Retina (tissue), 1 donor: ENCODE measurements around the gene IRF5.

Experiments
- DNase-seq: peaks from one replicate; pipeline ENCODE4 v3.0.0-alpha.2; 2016

Gene IRF5

DNA sequence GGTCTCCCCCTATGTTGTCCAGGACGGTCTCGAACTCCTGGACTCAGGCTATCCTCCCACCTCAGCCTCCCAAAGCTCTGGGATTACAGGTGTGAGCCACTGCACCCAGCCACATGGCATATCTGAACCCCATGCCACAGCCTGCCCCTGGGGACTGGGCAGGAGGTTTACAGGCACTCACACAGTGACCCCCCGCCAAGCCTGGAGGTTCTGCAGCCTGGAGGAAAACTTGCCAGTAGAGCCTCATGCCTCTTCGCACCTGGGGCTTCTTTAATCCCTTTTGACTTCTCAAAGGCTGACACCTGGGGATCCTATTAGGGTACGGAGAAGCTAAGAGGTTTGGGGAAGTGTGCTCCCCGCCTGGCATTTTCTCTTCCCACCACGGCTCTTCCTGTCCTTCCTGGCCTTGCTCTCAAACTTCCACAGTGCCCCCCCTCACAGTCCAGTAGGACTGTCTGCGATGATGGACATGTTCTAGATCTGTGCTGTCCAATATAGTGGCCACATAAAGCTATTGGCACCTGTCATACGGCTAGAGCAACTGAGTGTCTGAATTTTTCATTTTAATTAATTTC, 15.8 kb upstream of the IRF5 start:
- DNase-seq = no peak

DNA sequence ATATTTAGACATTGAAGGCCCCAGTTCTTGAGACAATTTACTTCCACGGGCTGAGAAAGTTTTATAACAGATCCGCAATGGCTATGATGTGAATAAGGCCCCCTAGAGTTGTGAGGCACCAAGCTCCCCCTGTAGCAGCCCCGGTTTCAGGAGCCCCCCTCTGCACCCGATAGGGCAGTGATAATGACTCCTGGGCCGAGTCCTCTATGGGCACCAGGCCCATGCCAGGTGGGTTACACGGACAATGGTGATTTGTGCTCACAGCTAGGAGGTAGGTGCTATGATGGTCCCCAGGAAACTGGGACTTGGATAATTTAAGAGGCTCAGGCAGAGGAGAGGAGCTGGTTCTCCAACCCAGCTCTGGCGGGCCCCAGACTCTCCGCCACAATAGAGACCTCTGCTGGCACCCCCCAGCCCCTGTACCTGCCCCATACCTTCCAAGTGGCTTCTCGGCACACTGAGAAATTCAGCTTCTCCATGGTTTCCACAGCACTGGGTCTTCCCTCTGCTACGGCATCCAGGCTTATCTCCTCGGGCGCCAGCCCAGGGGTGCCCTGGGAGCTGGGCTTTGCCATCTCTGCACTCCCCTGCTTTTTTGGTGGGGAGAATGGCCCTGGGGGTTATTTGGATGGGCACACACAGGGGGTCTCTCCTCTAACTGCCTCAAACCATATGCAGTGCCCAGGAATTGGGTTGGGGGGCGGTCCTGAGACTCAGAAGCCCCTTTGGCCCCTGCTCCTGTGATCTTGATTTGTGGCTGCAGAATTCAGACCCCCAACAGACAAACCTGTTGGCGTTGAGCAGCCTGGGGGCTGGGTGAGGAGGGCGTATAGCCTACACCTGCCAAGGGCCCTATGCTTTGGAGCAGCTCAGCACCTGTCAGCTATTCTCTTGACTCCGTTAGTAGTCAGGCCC, 15.0 kb upstream of the IRF5 start:
- DNase-seq = no peak

DNA sequence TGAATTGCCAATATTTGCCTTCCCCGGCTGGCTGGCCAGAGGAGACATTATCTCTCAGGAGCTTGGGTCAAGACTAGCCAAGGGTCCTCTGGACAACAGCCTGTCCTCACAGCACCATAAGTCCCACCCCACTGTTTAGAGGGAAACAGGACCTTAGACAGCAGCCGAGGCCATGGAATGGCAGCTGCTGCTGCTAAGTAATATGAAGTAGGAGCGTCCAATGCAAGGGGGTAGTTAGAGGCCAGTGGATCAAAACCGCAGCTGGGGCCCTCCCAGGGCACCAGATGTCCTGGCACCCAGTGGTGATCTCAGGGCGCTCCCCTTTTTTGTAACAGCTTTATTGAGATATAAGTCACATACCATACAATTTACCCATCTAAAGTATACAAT, 14.3 kb upstream of the IRF5 start:
- no peak for DNase-seq

DNA sequence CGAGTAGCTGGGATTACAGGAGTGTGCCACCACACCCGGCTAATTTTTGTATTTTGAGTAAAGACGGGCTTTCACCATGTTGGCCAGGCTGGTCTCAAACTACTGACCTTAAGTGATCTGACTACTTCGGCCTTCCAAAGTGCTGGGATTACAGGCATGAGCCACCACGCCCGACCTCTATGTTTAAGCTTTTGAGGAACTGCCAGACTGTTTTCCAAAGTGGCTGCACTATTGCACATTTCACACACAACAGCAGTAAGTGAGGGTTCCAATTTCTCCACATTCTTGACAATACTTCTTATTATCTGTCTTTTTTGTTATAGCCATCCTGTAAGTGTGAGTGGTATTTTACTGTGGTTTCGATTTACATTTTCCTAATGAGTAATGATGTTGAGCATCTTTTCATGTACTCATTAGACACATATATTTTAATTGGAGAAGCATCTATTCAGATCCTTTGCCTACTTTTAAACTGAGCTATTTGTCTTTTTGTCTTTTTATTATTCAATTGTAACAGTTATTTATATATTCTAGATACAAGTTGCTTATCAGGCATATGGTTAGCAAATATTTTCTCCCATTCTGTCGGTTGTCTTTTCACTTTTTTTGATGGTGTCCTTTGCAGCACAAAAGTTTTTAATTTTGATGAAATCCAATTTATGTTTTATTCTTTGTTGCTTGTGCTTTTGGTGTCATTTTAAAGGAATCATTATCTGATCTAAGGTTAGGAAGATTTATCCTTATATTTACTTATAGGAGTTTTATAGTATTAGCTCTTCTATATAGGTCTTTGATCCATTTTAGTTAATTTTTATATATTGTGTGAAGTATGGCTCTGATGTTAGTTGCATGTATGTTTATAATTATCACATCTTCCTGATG, 12.8 kb upstream of the IRF5 start:
- DNase-seq = no peak

DNA sequence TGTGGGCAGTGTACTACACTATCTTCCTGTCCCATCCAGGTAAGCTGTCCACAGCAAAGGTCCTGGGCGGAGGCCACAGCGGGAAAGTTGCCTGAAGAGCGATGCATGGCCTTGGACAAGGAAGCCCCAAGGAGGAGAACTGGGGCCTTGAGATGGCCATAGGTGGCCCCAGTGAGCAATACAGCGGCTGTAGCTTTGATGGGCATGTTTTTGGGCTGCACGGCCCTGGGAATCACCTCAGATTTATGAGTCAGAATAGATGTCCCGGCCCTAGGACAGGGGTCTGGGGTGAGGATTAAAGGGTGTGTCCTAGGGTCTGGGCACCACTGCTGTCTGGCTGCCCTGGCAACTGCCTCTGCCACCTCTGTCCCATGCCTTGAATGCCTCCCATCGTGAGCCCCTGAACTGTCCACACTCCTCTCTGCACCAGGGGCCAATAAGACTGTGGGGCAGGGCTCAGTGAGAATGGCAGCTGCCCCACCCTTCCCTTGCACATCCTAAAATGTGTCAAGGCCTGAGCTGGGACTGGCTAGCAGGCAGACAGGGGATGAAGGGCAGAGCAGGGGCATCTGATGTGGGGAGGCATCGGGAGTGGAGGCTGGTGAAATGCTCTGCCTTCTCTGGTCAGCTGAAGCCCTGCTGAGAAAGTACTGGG, 9.4 kb upstream of the IRF5 start:
- DNase-seq = no peak

DNA sequence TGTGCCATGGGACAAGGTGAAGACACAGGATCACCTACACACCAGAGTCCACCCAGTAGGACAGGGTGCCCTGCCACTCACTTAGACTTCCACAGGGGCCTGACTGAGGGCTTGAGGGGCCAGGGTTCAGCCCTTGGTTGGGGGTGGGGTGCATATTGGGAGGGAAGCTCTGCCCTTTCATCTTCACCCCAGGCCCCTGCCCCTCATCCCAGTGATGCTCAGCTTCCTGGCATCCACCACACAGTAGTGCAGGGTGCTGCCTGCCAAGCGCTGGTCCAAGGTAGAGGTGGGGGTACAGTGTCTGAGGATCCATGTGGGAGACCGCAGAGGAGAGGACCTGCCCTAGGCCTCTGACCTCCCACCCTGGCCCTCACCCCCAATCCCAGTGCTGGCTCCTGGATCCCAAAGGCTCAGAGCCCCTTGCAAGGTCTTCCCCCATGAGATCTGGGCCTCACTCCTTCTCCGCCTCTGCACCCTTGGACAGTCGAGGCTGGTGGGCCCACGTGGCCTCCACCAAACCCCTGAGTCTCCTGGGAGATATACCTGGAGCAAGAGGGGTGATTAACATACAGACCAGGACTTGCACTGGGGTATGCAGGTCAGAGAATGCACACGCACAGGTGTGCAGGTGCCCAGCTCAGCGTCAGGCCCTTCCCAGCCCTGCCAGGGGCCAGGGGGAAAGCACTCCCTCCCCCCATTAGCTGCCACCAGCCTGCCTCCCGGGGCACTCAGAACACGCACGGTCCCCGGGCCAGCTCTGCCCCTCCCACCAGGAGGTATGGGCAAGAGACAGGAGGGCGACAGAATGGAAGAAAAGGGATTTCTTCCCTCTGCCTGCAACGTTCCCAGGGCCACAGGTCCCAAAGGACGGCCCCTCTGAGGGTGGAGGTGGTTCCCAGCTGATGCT, 8.6 kb upstream of the IRF5 start:
- DNase-seq = no peak

DNA sequence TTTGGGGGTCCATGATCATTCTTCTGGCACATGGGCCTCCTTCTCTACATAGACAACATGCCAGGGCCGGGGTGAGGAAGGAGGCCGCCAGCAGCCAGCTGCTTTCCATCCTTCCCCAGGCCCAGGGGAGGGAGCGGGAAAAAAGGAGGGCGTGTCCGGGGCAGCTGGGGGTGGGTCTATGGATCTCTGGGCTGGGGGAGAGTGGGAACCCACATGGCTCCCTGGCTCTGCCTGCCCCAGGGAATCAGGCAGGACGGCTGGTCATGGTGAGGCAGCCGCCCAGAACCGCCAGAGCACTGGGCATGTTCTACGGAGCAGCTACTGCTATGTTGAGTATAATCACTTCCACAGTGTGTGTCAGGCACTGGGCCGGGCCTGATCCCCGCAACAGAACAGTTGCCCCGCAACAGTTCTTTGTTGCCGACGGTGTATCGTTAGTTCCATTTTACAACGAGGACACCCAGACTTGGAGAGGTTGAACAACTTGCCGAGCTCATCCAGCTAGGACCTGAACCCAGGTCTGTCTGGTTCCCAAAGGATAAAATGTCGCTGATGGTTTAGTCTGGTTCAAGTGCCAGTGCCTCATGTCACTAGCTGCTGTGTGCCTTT, 6.4 kb upstream of the IRF5 start:
- DNase-seq = no peak

DNA sequence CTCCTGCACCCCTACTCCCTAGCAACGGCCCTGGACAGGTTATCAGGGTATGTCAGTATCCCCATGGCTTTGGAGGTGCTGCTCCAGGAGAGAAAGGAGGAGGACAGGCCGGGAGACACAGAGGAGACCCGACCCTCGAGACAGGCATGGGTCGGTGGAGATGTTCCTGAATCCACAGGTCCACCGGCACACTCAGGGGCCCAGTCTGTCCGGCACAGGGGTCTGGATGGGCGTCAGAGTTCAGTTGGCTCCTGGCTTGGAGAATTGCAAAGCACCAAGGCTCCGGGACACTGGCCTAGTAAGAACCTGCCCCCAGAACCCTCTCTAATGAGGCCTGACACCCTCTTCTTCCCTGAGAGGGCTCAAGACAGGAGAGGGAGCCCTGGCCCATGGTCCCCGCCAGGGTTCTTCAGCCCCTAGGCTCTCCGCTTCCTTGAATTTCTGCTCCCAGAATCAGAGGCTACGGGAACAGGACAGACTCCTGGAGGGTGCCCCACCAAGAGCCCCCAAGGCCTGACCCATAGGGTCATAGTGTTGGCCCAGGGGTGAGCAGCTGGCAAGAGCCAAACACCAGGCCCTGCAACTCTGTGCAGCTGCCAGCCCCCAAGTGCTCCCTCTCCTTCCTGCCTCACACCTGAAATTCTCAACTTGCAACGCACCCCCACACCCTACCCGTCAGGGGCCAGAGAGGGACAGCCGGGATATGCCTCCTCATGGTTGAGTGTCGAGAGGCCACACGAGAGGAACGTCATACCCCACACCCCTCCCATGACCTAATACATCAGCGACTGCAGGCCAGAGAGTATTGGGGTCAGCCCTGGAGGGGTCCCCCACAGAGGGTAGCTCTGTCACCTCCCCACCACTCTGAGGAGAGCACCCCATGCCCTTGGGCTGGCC, 5.5 kb upstream of the IRF5 start:
- no peak for DNase-seq

DNA sequence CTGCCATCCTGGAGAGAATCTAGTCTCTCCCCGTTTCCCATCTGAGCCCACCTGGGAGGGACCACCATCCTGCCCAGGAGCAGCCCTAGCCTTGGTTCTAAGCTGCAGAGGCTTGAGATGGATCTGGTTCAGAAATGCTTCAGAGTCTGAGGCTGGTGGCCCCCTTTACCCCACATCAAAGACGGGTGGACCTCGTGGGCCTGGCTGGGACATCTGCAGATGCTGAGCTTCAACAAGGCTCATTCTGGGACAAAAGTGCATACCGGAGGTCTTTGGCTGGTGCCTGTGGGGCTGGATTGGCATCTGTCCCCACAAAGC, 4.9 kb upstream of the IRF5 start:
- DNase-seq = no peak

DNA sequence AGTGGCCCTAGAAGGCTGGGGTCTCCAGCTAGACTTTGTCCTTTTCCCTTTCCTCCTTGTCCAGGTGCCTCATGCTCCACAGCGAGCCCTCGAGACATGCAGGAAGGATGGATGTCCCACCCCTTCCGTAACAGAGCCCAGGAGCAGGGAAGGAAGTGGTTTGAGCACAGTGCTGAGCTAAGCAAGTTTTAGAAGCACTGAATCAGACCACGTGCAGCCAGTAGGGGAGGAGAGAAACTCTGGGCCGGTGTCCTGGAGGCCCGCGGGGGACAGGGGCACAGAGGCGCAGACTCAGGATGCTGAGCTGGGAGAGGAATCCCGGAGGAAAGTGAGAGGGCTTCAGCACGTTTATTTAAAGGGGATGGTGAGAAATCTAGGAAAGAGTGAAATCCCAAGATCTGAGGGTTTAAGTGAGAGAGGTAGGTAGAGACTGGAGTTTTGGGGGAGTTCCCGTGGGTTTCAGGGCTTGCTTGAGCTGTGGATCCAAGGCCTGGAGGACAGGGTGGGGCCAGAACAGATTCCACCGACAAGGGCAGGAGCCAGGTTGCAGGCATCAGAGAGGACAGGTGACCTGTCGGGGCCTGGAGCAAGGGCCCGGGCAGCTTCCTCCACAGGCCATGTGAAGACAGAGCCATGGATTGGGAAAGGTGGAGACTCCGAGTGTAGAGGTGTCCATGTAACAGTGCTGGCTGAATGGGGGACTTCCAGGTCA, 4.4 kb upstream of the IRF5 start:
- DNase-seq = no peak

DNA sequence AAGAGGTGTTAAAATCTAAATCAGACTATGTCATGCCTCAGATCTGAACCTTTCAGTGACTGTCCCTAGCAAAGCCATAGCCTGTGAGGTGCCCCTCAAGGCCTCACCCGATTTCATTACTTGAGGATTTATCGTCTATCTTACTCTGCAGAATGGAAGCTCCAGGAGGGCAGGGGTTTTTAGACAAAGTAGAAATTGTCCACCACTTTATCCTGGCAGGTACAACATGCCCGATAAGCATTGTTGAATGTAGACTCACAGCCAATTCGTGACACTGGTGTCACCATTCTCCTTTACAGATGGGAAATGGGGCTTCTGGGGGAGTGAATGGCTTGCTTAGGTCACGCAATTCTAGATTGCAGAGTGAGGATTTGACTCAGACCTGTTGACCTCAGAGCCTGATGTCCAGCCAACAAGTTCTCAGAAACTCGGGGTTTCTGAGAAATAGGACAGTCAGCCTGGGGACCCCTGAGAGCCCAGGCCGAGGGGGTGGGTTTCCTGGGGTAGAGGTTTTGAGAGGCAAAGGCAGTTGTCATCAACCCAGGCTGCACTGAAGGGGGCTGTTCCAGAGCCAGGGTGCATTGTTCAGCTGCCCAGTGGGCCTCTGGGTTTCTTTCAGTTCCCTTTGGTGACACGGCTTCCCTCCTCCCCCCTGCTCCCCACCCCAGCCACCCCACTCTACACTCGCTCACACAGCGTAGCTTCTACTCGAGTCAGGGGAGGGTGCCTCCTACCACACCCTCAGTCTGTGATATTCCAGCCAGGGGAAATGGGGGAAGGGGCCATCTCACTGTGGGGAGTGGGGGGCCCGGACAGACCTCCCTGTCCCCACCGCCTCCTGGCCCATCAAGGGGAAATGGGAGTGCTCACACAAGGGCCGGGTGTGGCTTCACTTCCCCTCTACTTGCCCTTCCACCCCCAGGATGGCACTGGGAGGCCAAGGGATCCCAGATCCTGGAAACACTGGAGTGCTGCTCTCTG, 3.1 kb upstream of the IRF5 start:
- DNase-seq = no peak

DNA sequence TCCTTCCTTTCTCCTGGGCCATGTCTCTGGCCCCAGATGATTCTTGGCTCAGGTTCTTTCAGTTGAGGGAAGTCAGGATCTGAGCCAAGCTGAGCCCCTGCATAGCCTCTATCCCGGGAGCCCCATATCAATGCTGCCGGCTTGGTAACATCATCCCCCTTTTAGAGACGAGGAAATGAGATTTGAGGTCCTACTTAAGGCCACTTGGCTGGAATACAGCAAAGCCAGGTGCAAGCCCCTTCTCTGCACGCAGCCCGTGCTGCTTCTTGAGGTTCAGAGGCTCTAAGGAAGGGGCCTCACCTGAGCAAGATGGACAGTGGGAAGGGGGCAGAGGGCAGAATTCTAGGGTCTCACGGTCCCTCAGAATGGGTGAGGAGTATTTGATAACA, 2.4 kb upstream of the IRF5 start:
- no peak for DNase-seq

DNA sequence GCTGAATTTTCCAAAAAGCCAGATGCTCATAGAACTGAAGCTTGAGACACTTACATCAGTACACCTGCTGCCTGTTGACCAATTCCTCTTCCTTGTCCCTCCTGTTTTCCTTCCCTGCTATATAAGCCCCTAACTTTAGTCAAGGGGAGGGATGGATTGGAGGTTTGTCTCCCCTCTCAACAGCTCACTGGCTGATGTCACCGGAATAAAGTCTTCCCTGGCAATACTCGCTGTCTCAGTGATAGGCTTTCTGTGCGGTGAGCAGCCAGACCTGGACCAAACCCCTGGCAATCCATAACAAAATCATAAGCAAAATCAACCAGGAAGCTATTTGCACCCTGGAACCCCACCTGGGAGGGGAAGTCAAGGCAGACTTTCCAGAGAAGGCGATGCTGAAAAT, 929 bp upstream of the IRF5 start:
- no peak for DNase-seq

DNA sequence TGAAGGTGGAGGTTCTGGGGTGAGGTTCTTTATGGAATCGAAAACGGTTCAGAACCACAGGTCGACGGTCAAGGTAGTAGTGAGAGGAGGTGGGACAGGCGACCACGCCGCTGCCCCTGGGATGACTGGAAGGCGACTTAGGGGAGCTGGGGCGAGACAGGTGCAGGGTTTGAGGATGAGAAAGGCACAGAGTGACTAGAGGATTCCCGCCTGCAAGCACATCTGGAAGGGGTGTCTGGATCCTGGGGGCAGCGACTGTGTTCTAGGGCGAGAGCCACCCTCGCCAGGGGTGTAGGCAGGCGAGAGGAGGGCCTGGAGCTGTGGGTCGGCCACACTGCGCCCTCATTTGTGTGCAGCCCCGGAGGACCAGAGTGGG, 468 bp upstream of the IRF5 start:
- no peak for DNase-seq

DNA sequence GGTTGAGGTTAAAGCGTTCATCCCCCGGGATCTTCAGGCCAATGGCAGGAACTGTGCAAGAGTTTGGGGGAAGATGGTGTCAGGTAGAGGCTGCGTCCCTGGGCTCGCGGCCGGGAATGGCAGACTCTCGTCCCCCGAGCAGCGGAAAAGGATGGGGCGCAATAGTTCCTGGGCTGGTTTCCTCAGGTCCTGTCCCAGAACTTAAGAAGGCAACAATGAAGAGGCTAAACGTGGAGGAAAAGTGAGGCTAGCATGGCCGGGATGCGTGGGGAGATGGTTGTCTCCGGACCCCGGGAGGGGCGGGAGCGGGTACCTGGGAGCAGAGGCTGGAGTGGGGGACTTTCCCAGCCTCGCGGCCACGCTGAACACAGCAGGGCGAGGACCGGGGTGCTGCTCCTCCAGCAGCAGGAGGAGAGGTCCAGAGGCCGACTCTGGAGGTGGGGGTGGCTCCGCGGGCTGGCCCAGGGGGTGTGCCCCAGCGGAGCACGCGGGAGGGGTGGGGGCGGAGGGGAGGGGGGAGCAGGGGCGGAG, 882 bp downstream of the IRF5 start:
- no peak for DNase-seq

DNA sequence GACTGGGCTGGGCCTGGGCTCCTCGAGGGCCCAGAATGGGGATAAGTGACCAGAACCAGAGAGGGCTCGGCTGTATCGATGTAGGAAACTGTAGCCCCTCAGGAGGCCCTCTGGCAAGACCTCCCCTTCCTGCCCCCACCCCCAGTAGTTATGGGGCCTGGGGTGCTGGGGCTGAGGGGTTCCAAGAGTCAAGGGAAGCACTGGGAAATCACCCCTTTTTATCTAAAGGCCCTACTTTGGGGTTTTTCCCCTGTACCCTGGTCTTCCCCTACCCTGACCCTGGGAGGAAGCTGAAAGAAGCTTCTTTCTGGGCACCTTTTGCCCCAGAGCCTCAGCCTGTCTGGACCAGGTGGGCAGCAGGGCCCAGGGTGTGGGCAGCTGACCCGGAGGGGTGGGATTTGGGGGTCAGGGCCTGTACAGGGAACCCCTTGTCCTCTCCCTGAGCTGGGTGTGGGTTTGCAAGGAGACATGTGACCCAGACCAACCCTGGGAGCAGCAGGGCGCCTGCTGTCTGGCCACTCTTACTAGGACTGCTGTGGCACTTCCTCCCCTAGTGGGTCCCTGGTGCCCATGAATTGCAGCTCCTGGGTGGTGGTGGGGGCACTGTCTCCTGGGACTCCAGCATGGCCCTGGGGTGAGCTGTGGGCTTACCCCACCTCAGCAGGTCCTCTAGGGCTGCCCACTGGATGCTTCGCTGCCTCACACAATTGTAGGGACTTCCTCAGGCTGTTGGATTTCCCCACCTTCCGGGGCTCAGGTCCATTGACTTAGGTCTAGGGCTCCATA, 1.5 kb downstream of the IRF5 start:
- DNase-seq = no peak

DNA sequence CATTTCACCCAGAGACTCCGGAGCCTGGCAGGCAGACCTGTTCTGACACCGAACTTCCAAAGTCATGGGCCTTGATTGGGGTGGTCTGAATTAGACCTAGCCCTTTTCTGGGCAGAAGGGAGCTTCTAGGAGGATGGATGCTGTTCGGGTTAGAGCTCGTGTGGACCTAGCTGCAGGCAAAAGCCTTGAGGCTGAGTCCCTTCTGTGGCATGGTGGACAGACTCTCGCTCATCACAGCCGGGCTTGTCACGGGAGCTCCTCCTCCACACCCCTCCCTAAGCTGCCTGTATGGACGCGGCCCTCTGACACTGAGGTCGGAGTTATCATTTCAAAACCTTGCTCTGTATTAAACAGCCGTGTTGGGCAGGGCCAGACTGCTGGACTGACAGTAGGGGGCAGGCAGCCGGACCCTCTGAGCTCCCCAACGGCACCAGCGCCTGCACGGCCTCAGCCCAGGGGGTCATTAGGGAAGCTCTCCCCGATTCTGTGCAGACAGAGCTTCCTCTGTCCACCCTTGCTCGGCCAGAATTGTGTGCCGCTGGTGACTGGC, 2.2 kb downstream of the IRF5 start:
- no peak for DNase-seq
